HepG2 (cell line): ENCODE measurements around the gene DCAF8. TPM values are rescaled to one million over a fixed set of nuclear protein-coding genes. Genes with fewer than 3 reads are reported as not detected.

Experiments
- EED ChIP-seq: sonication (generic); formaldehyde crosslinking; IDR thresholded peaks from 2 replicates; pipeline ENCODE4 v1.5.0; 2020; ENCODE audit warnings: mild to moderate bottlenecking, missing genetic modification reagents
- GFI1 ChIP-seq: sonication (generic); formaldehyde crosslinking; IDR thresholded peaks from 2 replicates; pipeline ENCODE4 v1.5.0; 2020; ENCODE audit warnings: missing genetic modification reagents, mild to moderate bottlenecking, borderline replicate concordance
- HMGA1 ChIP-seq: sonication (generic); formaldehyde crosslinking; conservative IDR thresholded peaks from 2 replicates; pipeline ENCODE4 v1.4.0; 2020; ENCODE audit warnings: missing genetic modification reagents
- KAT2B ChIP-seq: fragments of 150-350 bp; IDR thresholded peaks from 2 replicates; pipeline ENCODE4 v1.6.1; 2014; ENCODE audit warnings: low read depth, low read length, borderline replicate concordance
- KMT2B ChIP-seq: IDR thresholded peaks from 2 replicates; pipeline ENCODE4 v1.6.1; 2016; ENCODE audit warnings: missing genetic modification reagents, missing compliant biosample characterization
- MEF2D ChIP-seq: sonication (generic); formaldehyde crosslinking; IDR thresholded peaks from 2 replicates; pipeline ENCODE4 v1.5.1; 2020; ENCODE audit warnings: mild to moderate bottlenecking, missing genetic modification reagents
- RARG ChIP-seq: sonication (generic); formaldehyde crosslinking; IDR thresholded peaks from 2 replicates; pipeline ENCODE4 v1.4.0; 2020; ENCODE audit warnings: low read depth, mild to moderate bottlenecking, missing genetic modification reagents
- RCOR2 ChIP-seq: IDR thresholded peaks from 2 replicates; pipeline ENCODE4 v1.6.1; 2016; ENCODE audit warnings: missing biosample characterization, missing genetic modification reagents
- RXRB ChIP-seq: IDR thresholded peaks from 2 replicates; pipeline ENCODE4 v1.6.1; 2016; ENCODE audit warnings: borderline replicate concordance, missing genetic modification reagents, missing compliant biosample characterization
- TAF1 ChIP-seq: sonication (generic); formaldehyde crosslinking; IDR thresholded peaks from 2 replicates; pipeline ENCODE4 v1.4.0; 2020; ENCODE audit warnings: missing genetic modification reagents
- YEATS2 ChIP-seq: sonication (generic); formaldehyde crosslinking; IDR thresholded peaks from 2 replicates; pipeline ENCODE4 v1.4.0; 2020; ENCODE audit warnings: missing genetic modification reagents, borderline replicate concordance
- ZFP37 ChIP-seq: sonication (generic); formaldehyde crosslinking; IDR thresholded peaks from 2 replicates; pipeline ENCODE4 v1.4.0; 2020; ENCODE audit warnings: missing genetic modification reagents, borderline replicate concordance
- ZNF605 ChIP-seq: sonication (generic); formaldehyde crosslinking; IDR thresholded peaks from 2 replicates; pipeline ENCODE4 v1.8.0; 2022; ENCODE audit warnings: mild to moderate bottlenecking, missing genetic modification reagents
- ZNF7 ChIP-seq: IDR thresholded peaks from 2 replicates; pipeline ENCODE4 v1.6.1; 2016; ENCODE audit warnings: missing biosample characterization, missing genetic modification reagents
- ZNF768 ChIP-seq: sonication (generic); formaldehyde crosslinking; IDR thresholded peaks from 2 replicates; pipeline ENCODE4 v1.4.0; 2020; ENCODE audit warnings: missing genetic modification reagents
- ZNF772 ChIP-seq: sonication (generic); formaldehyde crosslinking; IDR thresholded peaks from 2 replicates; pipeline ENCODE4 v1.5.0; 2020; ENCODE audit warnings: mild to moderate bottlenecking, missing genetic modification reagents
- ZNF777 ChIP-seq: sonication (generic); formaldehyde crosslinking; IDR thresholded peaks from 2 replicates; pipeline ENCODE4 v1.4.0; 2020; ENCODE audit warnings: missing genetic modification reagents
- ZSCAN22 ChIP-seq: sonication (generic); formaldehyde crosslinking; IDR thresholded peaks from 2 replicates; pipeline ENCODE4 v1.4.0; 2020; ENCODE audit warnings: mild to moderate bottlenecking, missing genetic modification reagents
- polyA plus RNA-seq, 8 experiments: library from polyadenylated mRNA; depleted of rRNA in 3 of 8; stranded (reverse) in 7 of 8; unstranded in 1 of 8; fragments of >200 nt; fragmentation: Illumina TruSeq in 4 of 8; extraction: Trizol in 4 of 8; gene quantifications; 2 replicates each; pipeline versions ENCODE4 v1.2.1 to v1.2.3, GENCODE V29; 2011 to 2016; ENCODE audit warnings: low read depth in 4 of 8, missing spikeins in 1 of 8, mixed read lengths in 1 of 8; ENCODE audit not compliant: insufficient read depth in 1 of 8
- total RNA-seq, 5 experiments: library from RNA; depleted of rRNA; stranded (reverse); fragments of >200 nt; fragmentation: Illumina TruSeq; extraction: Trizol; gene quantifications; 2 replicates each; pipeline ENCODE4 v1.2.3, GENCODE V29; 2016; ENCODE audit warnings: low read depth in 1 of 5
- TF ChIP-seq, protein P1 (sequence below): sonication (generic); formaldehyde crosslinking; IDR thresholded peaks from 2 replicates; pipeline ENCODE4 v1.5.0; 2020; ENCODE audit warnings: mild to moderate bottlenecking, missing genetic modification reagents
- TF ChIP-seq, protein P2 (sequence below): sonication (generic); formaldehyde crosslinking; IDR thresholded peaks from 2 replicates; pipeline ENCODE4 v1.5.0; 2020; ENCODE audit warnings: missing genetic modification reagents
- TF ChIP-seq, protein P3 (sequence below): sonication (generic); formaldehyde crosslinking; IDR thresholded peaks from 2 replicates; pipeline ENCODE4 v1.4.0; 2020; ENCODE audit warnings: missing genetic modification reagents, borderline replicate concordance
- TF ChIP-seq, protein P4 (sequence below): sonication (generic); formaldehyde crosslinking; IDR thresholded peaks from 2 replicates; pipeline ENCODE4 v1.9.0; 2021; ENCODE audit warnings: missing genetic modification reagents, mild to moderate bottlenecking, borderline replicate concordance

DCAF8 gene
- total and polyA plus RNA-seq, 2 of the 13 experiments (the other 11 are each of a cell fraction or from before 2014, with no cell fraction given): 73.4 to 79.8 TPM

DNA sequence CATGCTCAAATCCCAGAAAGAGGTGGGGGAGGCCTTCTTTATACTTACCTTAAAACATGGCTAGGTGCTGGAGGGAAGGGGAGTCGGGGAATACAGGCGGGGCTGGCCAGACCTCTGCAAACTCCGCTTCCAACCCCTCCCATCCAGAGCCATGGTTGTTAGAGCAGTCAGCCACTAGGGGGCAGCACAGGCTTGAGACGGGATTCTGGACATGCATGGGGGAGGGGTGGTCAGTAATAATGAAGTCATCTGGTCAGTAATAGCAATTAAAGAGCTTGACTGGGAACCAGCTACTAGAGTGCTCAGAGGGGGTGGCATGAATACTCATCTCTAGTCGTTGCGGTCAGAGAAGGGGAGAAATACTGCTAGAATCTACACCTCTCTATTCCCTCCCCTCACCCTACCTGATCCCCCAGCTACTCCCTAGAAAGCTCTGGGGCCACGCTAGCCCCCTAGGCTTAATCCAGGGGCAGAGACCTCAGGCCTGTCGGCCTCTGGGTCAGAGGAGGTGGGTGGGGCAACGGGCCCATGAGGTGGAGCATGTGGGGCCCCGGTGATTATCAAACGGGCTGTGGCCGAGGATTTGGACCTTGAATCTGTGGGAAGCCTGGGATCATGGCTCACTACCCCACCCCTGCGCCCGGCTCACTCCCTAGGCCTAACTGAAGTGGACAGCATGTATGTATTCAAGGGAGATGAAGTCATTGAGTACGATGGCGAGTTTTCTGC lies 69.1 kb downstream of the DCAF8 start (continued):
- TF ChIP-seq, protein P1, sequence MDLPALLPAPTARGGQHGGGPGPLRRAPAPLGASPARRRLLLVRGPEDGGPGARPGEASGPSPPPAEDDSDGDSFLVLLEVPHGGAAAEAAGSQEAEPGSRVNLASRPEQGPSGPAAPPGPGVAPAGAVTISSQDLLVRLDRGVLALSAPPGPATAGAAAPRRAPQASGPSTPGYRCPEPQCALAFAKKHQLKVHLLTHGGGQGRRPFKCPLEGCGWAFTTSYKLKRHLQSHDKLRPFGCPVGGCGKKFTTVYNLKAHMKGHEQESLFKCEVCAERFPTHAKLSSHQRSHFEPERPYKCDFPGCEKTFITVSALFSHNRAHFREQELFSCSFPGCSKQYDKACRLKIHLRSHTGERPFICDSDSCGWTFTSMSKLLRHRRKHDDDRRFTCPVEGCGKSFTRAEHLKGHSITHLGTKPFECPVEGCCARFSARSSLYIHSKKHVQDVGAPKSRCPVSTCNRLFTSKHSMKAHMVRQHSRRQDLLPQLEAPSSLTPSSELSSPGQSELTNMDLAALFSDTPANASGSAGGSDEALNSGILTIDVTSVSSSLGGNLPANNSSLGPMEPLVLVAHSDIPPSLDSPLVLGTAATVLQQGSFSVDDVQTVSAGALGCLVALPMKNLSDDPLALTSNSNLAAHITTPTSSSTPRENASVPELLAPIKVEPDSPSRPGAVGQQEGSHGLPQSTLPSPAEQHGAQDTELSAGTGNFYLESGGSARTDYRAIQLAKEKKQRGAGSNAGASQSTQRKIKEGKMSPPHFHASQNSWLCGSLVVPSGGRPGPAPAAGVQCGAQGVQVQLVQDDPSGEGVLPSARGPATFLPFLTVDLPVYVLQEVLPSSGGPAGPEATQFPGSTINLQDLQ (CRISPR knock-in tag): no peak
- TF ChIP-seq GFI1 (CRISPR knock-in tag) (no peak), ZNF7 (CRISPR knock-in tag) (no peak), ZNF605 (CRISPR knock-in tag) (no peak), RARG (no peak), ZNF777 (CRISPR knock-in tag) (no peak), EED (CRISPR knock-in tag) (no peak), ZNF768 (CRISPR knock-in tag) (no peak), ZNF772 (no peak), YEATS2 (CRISPR knock-in tag) (no peak), RCOR2 (CRISPR knock-in tag) (no peak), RXRB (CRISPR knock-in tag) (peak; percentile 23; the same call in 1 of the 2 replicates), TAF1 (no peak), MEF2D (CRISPR knock-in tag) (no peak), KAT2B (no peak), KMT2B (CRISPR knock-in tag) (no peak; the same call in 1 of the 2 replicates), ZSCAN22 (CRISPR knock-in tag) (no peak), ZFP37 (CRISPR knock-in tag) (peak; percentile 28; the same call in 1 of the 2 replicates), HMGA1 (CRISPR knock-in tag) (no peak)
- TF ChIP-seq, protein P2, sequence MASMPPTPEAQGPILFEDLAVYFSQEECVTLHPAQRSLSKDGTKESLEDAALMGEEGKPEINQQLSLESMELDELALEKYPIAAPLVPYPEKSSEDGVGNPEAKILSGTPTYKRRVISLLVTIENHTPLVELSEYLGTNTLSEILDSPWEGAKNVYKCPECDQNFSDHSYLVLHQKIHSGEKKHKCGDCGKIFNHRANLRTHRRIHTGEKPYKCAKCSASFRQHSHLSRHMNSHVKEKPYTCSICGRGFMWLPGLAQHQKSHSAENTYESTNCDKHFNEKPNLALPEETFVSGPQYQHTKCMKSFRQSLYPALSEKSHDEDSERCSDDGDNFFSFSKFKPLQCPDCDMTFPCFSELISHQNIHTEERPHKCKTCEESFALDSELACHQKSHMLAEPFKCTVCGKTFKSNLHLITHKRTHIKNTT (CRISPR knock-in tag): no peak
- TF ChIP-seq, protein P3, sequence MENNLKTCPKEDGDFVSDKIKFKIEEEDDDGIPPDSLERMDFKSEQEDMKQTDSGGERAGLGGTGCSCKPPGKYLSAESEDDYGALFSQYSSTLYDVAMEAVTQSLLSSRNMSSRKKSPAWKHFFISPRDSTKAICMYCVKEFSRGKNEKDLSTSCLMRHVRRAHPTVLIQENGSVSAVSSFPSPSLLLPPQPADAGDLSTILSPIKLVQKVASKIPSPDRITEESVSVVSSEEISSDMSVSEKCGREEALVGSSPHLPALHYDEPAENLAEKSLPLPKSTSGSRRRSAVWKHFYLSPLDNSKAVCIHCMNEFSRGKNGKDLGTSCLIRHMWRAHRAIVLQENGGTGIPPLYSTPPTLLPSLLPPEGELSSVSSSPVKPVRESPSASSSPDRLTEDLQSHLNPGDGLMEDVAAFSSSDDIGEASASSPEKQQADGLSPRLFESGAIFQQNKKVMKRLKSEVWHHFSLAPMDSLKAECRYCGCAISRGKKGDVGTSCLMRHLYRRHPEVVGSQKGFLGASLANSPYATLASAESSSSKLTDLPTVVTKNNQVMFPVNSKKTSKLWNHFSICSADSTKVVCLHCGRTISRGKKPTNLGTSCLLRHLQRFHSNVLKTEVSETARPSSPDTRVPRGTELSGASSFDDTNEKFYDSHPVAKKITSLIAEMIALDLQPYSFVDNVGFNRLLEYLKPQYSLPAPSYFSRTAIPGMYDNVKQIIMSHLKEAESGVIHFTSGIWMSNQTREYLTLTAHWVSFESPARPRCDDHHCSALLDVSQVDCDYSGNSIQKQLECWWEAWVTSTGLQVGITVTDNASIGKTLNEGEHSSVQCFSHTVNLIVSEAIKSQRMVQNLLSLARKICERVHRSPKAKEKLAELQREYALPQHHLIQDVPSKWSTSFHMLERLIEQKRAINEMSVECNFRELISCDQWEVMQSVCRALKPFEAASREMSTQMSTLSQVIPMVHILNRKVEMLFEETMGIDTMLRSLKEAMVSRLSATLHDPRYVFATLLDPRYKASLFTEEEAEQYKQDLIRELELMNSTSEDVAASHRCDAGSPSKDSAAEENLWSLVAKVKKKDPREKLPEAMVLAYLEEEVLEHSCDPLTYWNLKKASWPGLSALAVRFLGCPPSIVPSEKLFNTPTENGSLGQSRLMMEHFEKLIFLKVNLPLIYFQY (CRISPR knock-in tag): no peak
- TF ChIP-seq, protein P4, sequence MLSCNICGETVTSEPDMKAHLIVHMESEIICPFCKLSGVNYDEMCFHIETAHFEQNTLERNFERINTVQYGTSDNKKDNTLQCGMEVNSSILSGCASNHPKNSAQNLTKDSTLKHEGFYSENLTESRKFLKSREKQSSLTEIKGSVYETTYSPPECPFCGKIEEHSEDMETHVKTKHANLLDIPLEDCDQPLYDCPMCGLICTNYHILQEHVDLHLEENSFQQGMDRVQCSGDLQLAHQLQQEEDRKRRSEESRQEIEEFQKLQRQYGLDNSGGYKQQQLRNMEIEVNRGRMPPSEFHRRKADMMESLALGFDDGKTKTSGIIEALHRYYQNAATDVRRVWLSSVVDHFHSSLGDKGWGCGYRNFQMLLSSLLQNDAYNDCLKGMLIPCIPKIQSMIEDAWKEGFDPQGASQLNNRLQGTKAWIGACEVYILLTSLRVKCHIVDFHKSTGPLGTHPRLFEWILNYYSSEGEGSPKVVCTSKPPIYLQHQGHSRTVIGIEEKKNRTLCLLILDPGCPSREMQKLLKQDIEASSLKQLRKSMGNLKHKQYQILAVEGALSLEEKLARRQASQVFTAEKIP (CRISPR knock-in tag): no peak
